ENCODE measurements around the gene NT5DC1. TPM values are rescaled to one million over a fixed set of nuclear protein-coding genes. Genes with fewer than 3 reads are reported as not detected.
A peak's percentile ranks its signal among the peaks of the same experiment; 100 is the strongest.

Gene NT5DC1
- total and polyA plus RNA-seq, 11 donors, result 6.5 to 72.4 (median 50.9) TPM

DNA sequence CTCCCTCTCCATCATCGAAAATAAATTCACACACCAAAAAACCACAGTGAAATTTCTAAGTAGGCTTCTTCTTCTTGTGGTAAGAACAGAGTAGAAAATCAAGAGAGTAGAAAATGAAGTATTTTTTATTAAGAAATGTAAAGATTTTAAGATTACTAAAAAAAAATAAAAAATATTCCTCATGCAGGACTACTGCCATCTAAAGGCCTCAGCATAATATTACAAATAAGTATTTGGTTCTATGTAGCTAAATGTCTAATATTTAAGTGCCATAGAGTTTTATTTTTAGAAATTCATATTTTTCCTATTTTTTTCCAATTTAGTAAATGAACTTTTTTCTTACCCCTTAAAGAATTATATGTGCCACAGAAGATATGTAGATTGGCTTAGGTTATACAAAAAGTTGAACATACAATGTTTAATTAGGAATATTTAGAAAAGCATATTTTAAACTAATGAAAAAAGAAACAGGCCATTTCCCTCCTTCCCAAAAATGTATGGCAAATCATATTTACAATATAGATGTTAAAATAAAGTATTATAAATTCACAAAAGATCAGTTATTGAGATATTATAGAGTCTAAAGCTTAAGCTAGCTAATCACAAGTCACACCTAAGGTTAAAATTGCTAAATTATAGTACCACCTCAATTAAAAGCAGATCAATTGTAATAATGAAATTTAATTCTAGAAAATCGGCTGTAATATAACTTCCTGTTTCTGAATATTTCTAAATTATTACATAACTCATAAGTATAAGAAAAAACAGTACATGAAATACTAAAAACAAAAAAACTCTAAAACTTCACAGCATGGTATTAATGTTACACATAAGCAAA lies 3.5 kb upstream of the NT5DC1 start:
- no peak for TF ChIP-seq POLR2A (IDR thresholded peaks at IDR 0.05)
- TF ChIP-seq, protein P1, sequence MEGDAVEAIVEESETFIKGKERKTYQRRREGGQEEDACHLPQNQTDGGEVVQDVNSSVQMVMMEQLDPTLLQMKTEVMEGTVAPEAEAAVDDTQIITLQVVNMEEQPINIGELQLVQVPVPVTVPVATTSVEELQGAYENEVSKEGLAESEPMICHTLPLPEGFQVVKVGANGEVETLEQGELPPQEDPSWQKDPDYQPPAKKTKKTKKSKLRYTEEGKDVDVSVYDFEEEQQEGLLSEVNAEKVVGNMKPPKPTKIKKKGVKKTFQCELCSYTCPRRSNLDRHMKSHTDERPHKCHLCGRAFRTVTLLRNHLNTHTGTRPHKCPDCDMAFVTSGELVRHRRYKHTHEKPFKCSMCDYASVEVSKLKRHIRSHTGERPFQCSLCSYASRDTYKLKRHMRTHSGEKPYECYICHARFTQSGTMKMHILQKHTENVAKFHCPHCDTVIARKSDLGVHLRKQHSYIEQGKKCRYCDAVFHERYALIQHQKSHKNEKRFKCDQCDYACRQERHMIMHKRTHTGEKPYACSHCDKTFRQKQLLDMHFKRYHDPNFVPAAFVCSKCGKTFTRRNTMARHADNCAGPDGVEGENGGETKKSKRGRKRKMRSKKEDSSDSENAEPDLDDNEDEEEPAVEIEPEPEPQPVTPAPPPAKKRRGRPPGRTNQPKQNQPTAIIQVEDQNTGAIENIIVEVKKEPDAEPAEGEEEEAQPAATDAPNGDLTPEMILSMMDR (IDR thresholded peaks at IDR 0.05), result peak; percentile 35 to 73 (median 57)
- no peak for ATAC-seq
- Histone ChIP-seq H3K9me3 (peaks cover 0 to 14% (median 0%) of the 10 kb centered on the region in 12 donors), H3K4me1 (peaks cover 0 to 28% (median 10%) of the 10 kb centered on the region in 12 donors), H3K27me3 (no peaks in the 10 kb centered on the region), H3K27ac (no peak overlapping the region), H3K4me3 (no peak overlapping the region), H3K36me3 (no peaks in the 10 kb centered on the region)
- WGBS, 4 donors, result 27 to 61% (median 43%) methylated on average over 2 of the region's 2 CpGs
- intact Hi-C loops (cut with DNase I), result loop anchor here in 4 of 10 donors (1.0 to 5.0 kb wide), 3 partner anchors 84 to 86 kb away; no protein-coding TSS in a partner anchor
- DNase-seq, result no peak

DNA sequence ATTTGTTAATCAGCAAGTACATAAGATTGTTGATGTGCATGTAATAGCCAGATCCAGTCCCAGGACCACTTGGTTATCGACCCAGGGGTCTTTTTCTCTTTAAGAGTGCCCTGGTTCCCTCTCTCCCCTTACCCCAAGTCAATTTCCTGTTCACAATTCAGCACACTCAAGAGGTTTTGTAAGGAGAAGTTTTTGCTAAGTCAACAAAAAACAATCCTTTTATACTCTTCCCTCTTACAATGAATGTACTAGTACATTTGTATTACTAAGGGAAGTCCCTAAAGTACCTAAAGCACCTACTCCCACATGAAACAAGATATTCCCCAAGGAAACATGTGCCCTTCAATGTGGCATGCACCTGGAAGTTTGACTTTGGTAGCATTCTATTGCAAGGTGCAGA lies 1.6 kb upstream of the NT5DC1 start:
- TF ChIP-seq, protein P1 (IDR thresholded peaks at IDR 0.05), result no peak
- TF ChIP-seq POLR2A (IDR thresholded peaks at IDR 0.05), result no peak
- intact Hi-C loops (cut with DNase I), result loop anchor here in 3 of 10 donors (2.0 to 5.0 kb wide), 2 partner anchors 87 to 88 kb away; no protein-coding TSS in a partner anchor
- peak overlapping the region in 9 of 12 donors; percentile 68 to 94 (median 82) for H3K4me3 ChIP-seq
- H3K4me1 ChIP-seq, result peaks cover 0 to 35% (median 21%) of the 10 kb centered on the region in 12 donors
- no peaks in the 10 kb centered on the region for H3K27me3 ChIP-seq
- no peak for ATAC-seq
- no peaks in the 10 kb centered on the region for H3K36me3 ChIP-seq
- WGBS, 4 donors, result 78 to 88% (median 84%) methylated on average over 1 of the region's 1 CpG
- H3K9me3 ChIP-seq, result peaks cover 0 to 14% (median 0%) of the 10 kb centered on the region in 12 donors
- DNase-seq, result no peak
- peak overlapping the region in 10 of 12 donors; percentile 5 to 99 (median 96) for H3K27ac ChIP-seq

DNA sequence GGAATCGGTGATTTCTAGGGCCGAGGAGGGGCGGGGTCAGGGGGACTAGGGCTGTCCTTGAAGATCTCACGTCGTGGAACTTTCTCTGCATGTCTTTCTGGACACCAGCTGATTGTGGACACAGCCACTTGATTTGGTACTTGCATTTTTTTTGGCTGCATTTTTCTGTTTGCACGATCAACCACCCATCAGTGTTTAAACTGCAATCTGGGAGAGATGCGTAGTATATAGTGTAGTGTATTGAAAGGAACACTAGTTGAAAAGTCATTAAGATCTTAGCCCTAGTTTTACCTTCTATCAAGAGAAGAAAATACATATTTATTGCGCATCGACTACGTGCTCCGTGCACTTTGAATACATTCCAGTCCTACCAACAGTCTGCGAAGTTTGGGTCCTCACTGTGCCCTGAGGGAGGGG lies 657 bp downstream of the NT5DC1 start:
- intact Hi-C loops (cut with DNase I), result loop anchor here in 3 of 10 donors (2.0 kb wide), 3 partner anchors 89 to 93 kb away; no protein-coding TSS in a partner anchor
- Histone ChIP-seq H3K4me3 (peak overlapping the region; percentile 68 to 94 (median 86)), H3K4me1 (peaks cover 0 to 51% (median 38%) of the 10 kb centered on the region in 12 donors), H3K36me3 (no peaks in the 10 kb centered on the region), H3K27me3 (no peaks in the 10 kb centered on the region), H3K9me3 (peaks cover 0 to 5% (median 0%) of the 10 kb centered on the region in 12 donors), H3K27ac (peak overlapping the region; percentile 87 to 99 (median 96))
- no peak for TF ChIP-seq POLR2A (IDR thresholded peaks at IDR 0.05)
- TF ChIP-seq, protein P1 (IDR thresholded peaks at IDR 0.05), result peak in 1 of 12 donors; percentile 3
- DNase-seq (peak in 1 of 5 donors; percentile 80), ATAC-seq (no peak)
- 1 to 4% (median 2%) methylated on average over 12 of the region's 12 CpGs for WGBS, 4 donors

DNA sequence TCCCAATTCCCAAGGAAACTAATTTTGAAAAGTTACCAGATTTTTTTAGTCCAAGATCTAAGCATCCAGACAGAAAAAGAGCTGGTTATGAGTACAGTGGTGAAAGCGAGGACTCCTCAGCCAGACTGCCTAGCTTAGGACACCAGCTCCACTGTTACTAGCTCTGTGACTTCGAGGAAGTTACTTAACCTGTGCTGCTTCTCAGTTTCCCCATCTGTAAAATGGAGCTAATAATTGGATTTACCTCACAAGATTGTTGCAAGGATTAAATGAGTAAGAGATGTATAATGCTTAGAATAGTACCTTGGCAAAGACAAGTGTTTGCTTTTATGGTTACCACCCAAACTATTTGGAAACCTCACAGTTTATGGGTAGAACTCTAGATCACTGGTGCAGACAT lies 1.1 kb downstream of the NT5DC1 start:
- TF ChIP-seq POLR2A (IDR thresholded peaks at IDR 0.05), result no peak
- Histone ChIP-seq H3K36me3 (peaks cover 0 to 2% (median 0%) of the 10 kb centered on the region in 9 donors), H3K4me3 (peak overlapping the region; percentile 68 to 94 (median 86)), H3K4me1 (peaks cover 0 to 56% (median 43%) of the 10 kb centered on the region in 12 donors), H3K27me3 (no peaks in the 10 kb centered on the region), H3K27ac (peak overlapping the region in 11 of 12 donors; percentile 87 to 99 (median 97)), H3K9me3 (peaks cover 0 to under 1% (median 0%) of the 10 kb centered on the region in 12 donors)
- no peak for DNase-seq
- ATAC-seq, result no peak
- intact Hi-C loops (cut with DNase I), result loop anchor here in 3 of 10 donors (2.0 kb wide), 3 partner anchors 89 to 93 kb away; no protein-coding TSS in a partner anchor
- 63 to 68% (median 65%) methylated on average over 2 of the region's 2 CpGs for WGBS, 4 donors
